Measurements from ENCODE around the gene TDRD12.
"Not testable (repeated sequence)": the region's sequence is repeated elsewhere in the genome, so short reads cannot be mapped to it uniquely, and the experiment has no call there.

The TDRD12 gene

DNA sequence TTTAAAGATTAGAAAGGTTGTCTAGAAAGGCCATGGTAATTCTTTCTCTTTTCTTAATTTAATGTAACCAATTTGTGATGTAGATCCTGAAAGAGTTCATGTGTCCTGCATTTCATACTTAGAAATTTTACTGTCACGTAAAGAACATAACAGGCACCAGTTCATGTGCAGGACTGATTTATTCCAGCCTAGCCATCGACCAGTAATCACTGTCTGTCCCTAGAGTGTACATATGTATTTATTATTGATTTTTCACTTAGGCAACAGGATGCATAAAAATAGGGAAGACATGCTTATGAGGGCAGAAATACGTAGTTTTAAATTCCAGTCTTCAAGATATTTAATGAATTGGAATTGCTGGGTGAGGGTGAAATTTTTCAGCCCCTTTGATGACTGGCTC lies 37.6 kb downstream of the TDRD12 start:
- TF ChIP-seq, protein P1, sequence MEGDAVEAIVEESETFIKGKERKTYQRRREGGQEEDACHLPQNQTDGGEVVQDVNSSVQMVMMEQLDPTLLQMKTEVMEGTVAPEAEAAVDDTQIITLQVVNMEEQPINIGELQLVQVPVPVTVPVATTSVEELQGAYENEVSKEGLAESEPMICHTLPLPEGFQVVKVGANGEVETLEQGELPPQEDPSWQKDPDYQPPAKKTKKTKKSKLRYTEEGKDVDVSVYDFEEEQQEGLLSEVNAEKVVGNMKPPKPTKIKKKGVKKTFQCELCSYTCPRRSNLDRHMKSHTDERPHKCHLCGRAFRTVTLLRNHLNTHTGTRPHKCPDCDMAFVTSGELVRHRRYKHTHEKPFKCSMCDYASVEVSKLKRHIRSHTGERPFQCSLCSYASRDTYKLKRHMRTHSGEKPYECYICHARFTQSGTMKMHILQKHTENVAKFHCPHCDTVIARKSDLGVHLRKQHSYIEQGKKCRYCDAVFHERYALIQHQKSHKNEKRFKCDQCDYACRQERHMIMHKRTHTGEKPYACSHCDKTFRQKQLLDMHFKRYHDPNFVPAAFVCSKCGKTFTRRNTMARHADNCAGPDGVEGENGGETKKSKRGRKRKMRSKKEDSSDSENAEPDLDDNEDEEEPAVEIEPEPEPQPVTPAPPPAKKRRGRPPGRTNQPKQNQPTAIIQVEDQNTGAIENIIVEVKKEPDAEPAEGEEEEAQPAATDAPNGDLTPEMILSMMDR (IDR thresholded peaks at IDR 0.05; ENCODE audit: low read depth, low read length), result no peak
- TF ChIP-seq EZH2phosphoT487 (IDR thresholded peaks at IDR 0.05; ENCODE audit: low read depth), result no peak
- Histone ChIP-seq H3K4me3 (ENCODE audit: low read length) (no peak overlapping the region), H3K4me1 (ENCODE audit: low read length) (no peaks in the 10 kb centered on the region), H3K9me3 (ENCODE audit: insufficient read depth, low read length) (peaks cover 3% of the 10 kb centered on the region; the same call in 1 of the 2 replicates), H3K79me2 (ENCODE audit: low read length) (no peaks in the 10 kb centered on the region), H3K4me2 (ENCODE audit: low read length) (no peak overlapping the region), H3K9ac (ENCODE audit: low read length) (no peak overlapping the region), H2AFZ (ENCODE audit: low read depth, low read length) (no peak overlapping the region), H3K27me3 (ENCODE audit: low read depth, low read length) (0 out of 2 replicates have a peak, but pooled peaks cover 3% of the 10 kb centered on the region), H4K20me1 (ENCODE audit: insufficient read depth, low read length) (no peaks in the 10 kb centered on the region), H3K36me3 (replicated peaks; ENCODE audit: low read depth, low read length) (no peaks in the 10 kb centered on the region), H3K27ac (ENCODE audit: low read length) (no peak overlapping the region)

DNA sequence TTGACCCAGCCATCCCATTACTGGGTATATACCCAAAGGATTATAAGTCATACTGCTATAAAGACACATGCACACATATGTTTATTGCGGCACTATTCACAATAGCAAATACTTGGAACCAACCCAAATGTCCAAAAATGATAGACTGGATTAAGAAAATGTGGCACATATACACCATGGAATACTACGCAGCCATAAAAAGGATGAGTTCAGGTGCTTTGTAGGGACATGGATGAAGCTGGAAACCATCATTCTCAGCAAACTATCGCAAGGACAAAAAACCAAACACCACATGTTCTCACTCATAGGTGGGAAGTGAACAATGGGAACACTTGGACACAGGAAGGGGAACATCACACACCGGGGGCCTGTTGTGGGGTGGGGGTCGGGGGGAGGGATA lies 45.8 kb downstream of the TDRD12 start:
- H3K27me3 ChIP-seq (ENCODE audit: low read depth, low read length); H3K9ac ChIP-seq (ENCODE audit: low read length); H2AFZ ChIP-seq (ENCODE audit: low read depth, low read length); H3K9me3 ChIP-seq (ENCODE audit: insufficient read depth, low read length); H4K20me1 ChIP-seq (ENCODE audit: insufficient read depth, low read length); H3K27ac ChIP-seq (ENCODE audit: low read length); H3K4me2 ChIP-seq (ENCODE audit: low read length); H3K79me2 ChIP-seq (ENCODE audit: low read length); H3K4me3 ChIP-seq (ENCODE audit: low read length); H3K36me3 ChIP-seq (replicated peaks; ENCODE audit: low read depth, low read length); H3K4me1 ChIP-seq (ENCODE audit: low read length): not testable (repeated sequence)

DNA sequence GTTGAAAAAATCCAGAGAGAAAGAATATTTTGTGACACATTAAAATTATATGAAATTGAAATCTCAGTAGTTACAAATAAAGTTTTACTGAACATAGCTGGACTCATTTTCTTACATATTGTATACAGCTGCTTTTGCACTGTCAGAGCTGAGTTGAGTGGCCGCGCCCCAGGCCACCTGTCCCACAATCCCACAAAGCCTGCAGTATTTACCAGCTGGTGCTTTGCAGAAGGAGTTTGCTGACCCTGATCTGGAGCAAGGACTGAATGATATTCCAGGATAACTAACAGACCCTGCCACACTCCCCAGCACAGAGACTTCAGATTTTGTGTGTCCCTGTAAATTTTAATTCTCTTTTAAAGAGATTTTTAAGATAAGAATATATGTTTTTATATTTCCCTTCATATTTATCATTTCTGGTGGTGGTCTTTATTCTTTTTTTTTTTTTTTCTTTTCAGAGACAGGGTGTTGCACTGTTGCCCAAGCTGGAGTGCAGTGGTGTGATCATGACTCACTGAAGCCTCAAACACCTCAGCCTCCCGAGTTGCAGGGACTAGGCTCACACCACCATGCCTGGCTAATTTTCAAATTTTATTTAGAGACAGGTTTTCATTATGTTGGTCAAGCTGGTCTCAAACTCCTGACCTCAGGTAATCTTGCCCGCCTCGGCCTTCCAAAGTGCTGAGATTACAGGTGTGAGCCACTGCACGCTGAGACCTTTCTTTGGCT lies 48.5 kb downstream of the TDRD12 start:
- TF ChIP-seq, protein P1 (IDR thresholded peaks at IDR 0.05; ENCODE audit: low read depth, low read length), result no peak
- TF ChIP-seq EZH2phosphoT487 (IDR thresholded peaks at IDR 0.05; ENCODE audit: low read depth), result no peak
- Histone ChIP-seq H3K9ac (ENCODE audit: low read length) (no peak overlapping the region), H3K79me2 (ENCODE audit: low read length) (no peaks in the 10 kb centered on the region)

DNA sequence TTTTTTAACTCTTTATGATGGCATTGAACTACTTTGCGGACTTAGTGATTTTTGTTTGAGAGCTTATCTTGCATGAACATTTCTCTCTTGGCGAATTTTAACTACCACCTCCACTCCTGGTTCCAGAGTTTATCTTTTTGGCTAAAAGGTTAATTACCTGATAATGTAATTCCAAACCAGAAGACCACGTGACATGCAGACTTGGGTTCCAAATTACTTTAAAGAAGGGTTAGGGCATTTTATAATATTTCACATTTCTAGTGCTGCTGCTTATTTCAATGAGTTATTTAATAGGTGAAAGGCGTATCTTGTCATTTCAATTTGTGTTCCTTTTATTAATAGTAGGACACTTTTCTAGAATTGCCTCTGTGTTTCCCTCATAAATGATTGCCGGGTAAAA lies 52.0 kb downstream of the TDRD12 start:
- Histone ChIP-seq H3K27me3 (ENCODE audit: low read depth, low read length) (peaks cover 12% of the 10 kb centered on the region; the same call in 1 of the 2 replicates), H3K36me3 (replicated peaks; ENCODE audit: low read depth, low read length) (no peaks in the 10 kb centered on the region)

More for the DNA sequence above, 48.5 kb downstream of the TDRD12 start:
- Histone ChIP-seq H3K27ac (ENCODE audit: low read length) (no peak overlapping the region), H3K9me3 (ENCODE audit: insufficient read depth, low read length) (no peaks in the 10 kb centered on the region), H3K4me3 (ENCODE audit: low read length) (no peak overlapping the region), H4K20me1 (ENCODE audit: insufficient read depth, low read length) (no peaks in the 10 kb centered on the region), H3K36me3 (replicated peaks; ENCODE audit: low read depth, low read length) (no peaks in the 10 kb centered on the region), H3K4me1 (ENCODE audit: low read length) (no peaks in the 10 kb centered on the region), H3K4me2 (ENCODE audit: low read length) (no peak overlapping the region), H2AFZ (ENCODE audit: low read depth, low read length) (no peak overlapping the region), H3K27me3 (ENCODE audit: low read depth, low read length) (peaks cover 16% of the 10 kb centered on the region)

More for the DNA sequence above, 52.0 kb downstream of the TDRD12 start:
- Histone ChIP-seq H3K4me3 (ENCODE audit: low read length) (no peak overlapping the region), H3K9ac (ENCODE audit: low read length) (no peak overlapping the region), H3K4me2 (ENCODE audit: low read length) (no peak overlapping the region), H3K4me1 (ENCODE audit: low read length) (peaks cover 6% of the 10 kb centered on the region), H3K27ac (ENCODE audit: low read length) (no peak overlapping the region), H2AFZ (ENCODE audit: low read depth, low read length) (no peak overlapping the region), H4K20me1 (ENCODE audit: insufficient read depth, low read length) (no peaks in the 10 kb centered on the region), H3K79me2 (ENCODE audit: low read length) (no peaks in the 10 kb centered on the region), H3K9me3 (ENCODE audit: insufficient read depth, low read length) (no peaks in the 10 kb centered on the region)
- TF ChIP-seq EZH2phosphoT487 (IDR thresholded peaks at IDR 0.05; ENCODE audit: low read depth), result no peak
- TF ChIP-seq, protein P1 (IDR thresholded peaks at IDR 0.05; ENCODE audit: low read depth, low read length), result no peak
